ENCODE data around the gene DUX4. TPM values are rescaled to one million over a fixed set of nuclear protein-coding genes. Genes with fewer than 3 reads are reported as not detected.
"Not testable (repeated sequence)": the region's sequence is repeated elsewhere in the genome, so short reads cannot be mapped to it uniquely, and the experiment has no call there.

The DUX4 gene
- not detected in 2 replicates for total RNA-seq (2022)
- Bru-seq, nascent RNA: not detected
- not detected for BruChase-seq, experiment 1, labeled RNA remaining after a 6-hour chase
- not detected for BruChase-seq, experiment 2, labeled RNA remaining after a 2-hour chase
- long read RNA-seq: 0 reads

GRCh38 chr4:190173428-190173827 is at the start of gene DUX4:
DUX4 (plus strand) TSS chr4:190173774; CDS start chr4:190173774, 0 bp downstream.
- H3K4me3 Mint-ChIP-seq (ENCODE audit: unreplicated experiment); H3K36me3 Mint-ChIP-seq (ENCODE audit: insufficient read depth, unreplicated experiment); H3K27me3 Mint-ChIP-seq (ENCODE audit: insufficient read depth, unreplicated experiment); DNase-seq (ENCODE audit: unreplicated experiment); H3K9me3 Mint-ChIP-seq (ENCODE audit: unreplicated experiment); intact Hi-C loops (cut with micrococcal nuclease); H3K27ac Mint-ChIP-seq (ENCODE audit: low read depth, unreplicated experiment); CTCF ChIA-PET; POLR2A ChIA-PET; BruUV-seq (replicated peaks); H3K4me1 Mint-ChIP-seq (ENCODE audit: insufficient read depth, unreplicated experiment): not testable (repeated sequence)

GRCh38 chr4:190175436-190175835 is 1.9 kb downstream of the DUX4 start:
- H3K36me3 Mint-ChIP-seq (ENCODE audit: insufficient read depth, unreplicated experiment); H3K27ac Mint-ChIP-seq (ENCODE audit: low read depth, unreplicated experiment); H3K4me3 Mint-ChIP-seq (ENCODE audit: unreplicated experiment); DNase-seq (ENCODE audit: unreplicated experiment); BruUV-seq (replicated peaks); CTCF ChIA-PET; H3K4me1 Mint-ChIP-seq (ENCODE audit: insufficient read depth, unreplicated experiment); intact Hi-C loops (cut with micrococcal nuclease); H3K27me3 Mint-ChIP-seq (ENCODE audit: insufficient read depth, unreplicated experiment); POLR2A ChIA-PET; H3K9me3 Mint-ChIP-seq (ENCODE audit: unreplicated experiment): not testable (repeated sequence)

GRCh38 chr4:190177727-190178605 is 4.4 kb downstream of the DUX4 start:
- H3K36me3 Mint-ChIP-seq (ENCODE audit: insufficient read depth, unreplicated experiment); H3K9me3 Mint-ChIP-seq (ENCODE audit: unreplicated experiment); CTCF ChIA-PET; H3K4me3 Mint-ChIP-seq (ENCODE audit: unreplicated experiment); BruUV-seq (replicated peaks); H3K4me1 Mint-ChIP-seq (ENCODE audit: insufficient read depth, unreplicated experiment); H3K27me3 Mint-ChIP-seq (ENCODE audit: insufficient read depth, unreplicated experiment); intact Hi-C loops (cut with micrococcal nuclease); DNase-seq (ENCODE audit: unreplicated experiment); POLR2A ChIA-PET; H3K27ac Mint-ChIP-seq (ENCODE audit: low read depth, unreplicated experiment): not testable (repeated sequence)

DNA sequence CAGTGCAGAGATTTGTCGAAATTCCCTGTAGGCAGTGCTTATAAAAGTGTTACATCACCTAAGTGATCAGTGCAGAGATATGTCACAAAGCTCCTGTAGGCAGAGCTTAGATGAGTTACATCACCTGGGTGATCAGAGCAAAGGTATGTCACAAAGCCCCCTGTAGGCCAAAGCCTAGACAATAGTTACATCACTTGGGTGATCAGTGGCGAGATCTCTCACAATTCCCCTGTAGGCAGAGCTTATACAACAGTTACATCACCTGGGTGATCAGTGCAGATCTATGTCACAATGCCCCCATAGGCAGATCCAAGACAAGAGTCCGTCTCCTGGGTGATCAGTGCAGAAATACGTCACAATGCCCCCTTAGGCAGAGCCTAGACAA is 5.0 kb downstream of the DUX4 start:
- intact Hi-C loops (cut with micrococcal nuclease); H3K27me3 Mint-ChIP-seq (ENCODE audit: insufficient read depth, unreplicated experiment); H3K4me1 Mint-ChIP-seq (ENCODE audit: insufficient read depth, unreplicated experiment); H3K27ac Mint-ChIP-seq (ENCODE audit: low read depth, unreplicated experiment); CTCF ChIA-PET; H3K36me3 Mint-ChIP-seq (ENCODE audit: insufficient read depth, unreplicated experiment); H3K4me3 Mint-ChIP-seq (ENCODE audit: unreplicated experiment); DNase-seq (ENCODE audit: unreplicated experiment); POLR2A ChIA-PET; H3K9me3 Mint-ChIP-seq (ENCODE audit: unreplicated experiment); BruUV-seq (replicated peaks): not testable (repeated sequence)

- POLR2A ChIA-PET; H3K36me3 Mint-ChIP-seq (ENCODE audit: insufficient read depth, unreplicated experiment); BruUV-seq (replicated peaks); H3K4me3 Mint-ChIP-seq (ENCODE audit: unreplicated experiment); CTCF ChIA-PET; H3K27ac Mint-ChIP-seq (ENCODE audit: low read depth, unreplicated experiment); H3K9me3 Mint-ChIP-seq (ENCODE audit: unreplicated experiment); H3K4me1 Mint-ChIP-seq (ENCODE audit: insufficient read depth, unreplicated experiment); H3K27me3 Mint-ChIP-seq (ENCODE audit: insufficient read depth, unreplicated experiment); DNase-seq (ENCODE audit: unreplicated experiment); intact Hi-C loops (cut with micrococcal nuclease): not testable (repeated sequence)
These were observed 5.6 kb downstream of the DUX4 start for GRCh38 chr4:190179030-190179739.

DNA sequence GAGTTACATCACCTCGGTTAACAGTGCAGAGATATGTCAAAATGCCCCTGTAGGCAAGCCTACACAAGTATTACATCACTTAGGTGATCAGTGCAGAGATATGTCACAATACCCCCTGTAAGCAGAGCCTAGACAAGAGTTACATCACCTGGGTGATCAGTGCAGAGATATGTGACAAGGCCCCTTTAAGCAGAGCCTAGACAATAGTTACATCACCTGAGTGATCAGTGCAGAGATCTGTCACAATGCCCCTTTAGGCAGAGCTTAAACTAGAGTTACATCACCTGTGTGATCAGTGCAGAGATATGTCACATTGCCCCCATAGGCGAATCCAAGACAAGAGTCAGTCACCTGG is 6.1 kb downstream of the DUX4 start:
- BruUV-seq (replicated peaks); H3K27ac Mint-ChIP-seq (ENCODE audit: low read depth, unreplicated experiment); H3K4me3 Mint-ChIP-seq (ENCODE audit: unreplicated experiment); H3K27me3 Mint-ChIP-seq (ENCODE audit: insufficient read depth, unreplicated experiment); H3K9me3 Mint-ChIP-seq (ENCODE audit: unreplicated experiment); H3K4me1 Mint-ChIP-seq (ENCODE audit: insufficient read depth, unreplicated experiment); CTCF ChIA-PET; POLR2A ChIA-PET; H3K36me3 Mint-ChIP-seq (ENCODE audit: insufficient read depth, unreplicated experiment); intact Hi-C loops (cut with micrococcal nuclease); DNase-seq (ENCODE audit: unreplicated experiment): not testable (repeated sequence)

DNA sequence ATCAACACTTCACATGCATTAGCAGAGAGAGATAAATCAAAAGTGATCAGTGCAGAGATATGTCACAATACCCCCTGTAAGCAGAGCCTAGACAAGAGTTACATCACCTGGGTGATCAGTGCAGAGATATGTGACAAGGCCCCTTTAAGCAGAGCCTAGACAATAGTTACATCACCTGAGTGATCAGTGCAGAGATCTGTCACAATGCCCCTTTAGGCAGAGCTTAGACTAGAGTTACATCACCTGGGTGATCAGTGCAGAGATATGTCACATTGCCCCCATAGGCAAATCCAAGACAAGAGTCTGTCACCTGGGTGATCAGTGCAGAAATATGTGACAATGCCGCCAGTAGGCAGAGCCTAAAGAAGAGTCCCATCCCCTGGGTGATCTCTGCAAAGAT is 7.4 kb downstream of the DUX4 start:
- H3K9me3 Mint-ChIP-seq (ENCODE audit: unreplicated experiment); H3K27ac Mint-ChIP-seq (ENCODE audit: low read depth, unreplicated experiment); CTCF ChIA-PET; H3K4me1 Mint-ChIP-seq (ENCODE audit: insufficient read depth, unreplicated experiment); intact Hi-C loops (cut with micrococcal nuclease); DNase-seq (ENCODE audit: unreplicated experiment); H3K36me3 Mint-ChIP-seq (ENCODE audit: insufficient read depth, unreplicated experiment); H3K4me3 Mint-ChIP-seq (ENCODE audit: unreplicated experiment); POLR2A ChIA-PET; H3K27me3 Mint-ChIP-seq (ENCODE audit: insufficient read depth, unreplicated experiment); BruUV-seq (replicated peaks): not testable (repeated sequence)

DNA sequence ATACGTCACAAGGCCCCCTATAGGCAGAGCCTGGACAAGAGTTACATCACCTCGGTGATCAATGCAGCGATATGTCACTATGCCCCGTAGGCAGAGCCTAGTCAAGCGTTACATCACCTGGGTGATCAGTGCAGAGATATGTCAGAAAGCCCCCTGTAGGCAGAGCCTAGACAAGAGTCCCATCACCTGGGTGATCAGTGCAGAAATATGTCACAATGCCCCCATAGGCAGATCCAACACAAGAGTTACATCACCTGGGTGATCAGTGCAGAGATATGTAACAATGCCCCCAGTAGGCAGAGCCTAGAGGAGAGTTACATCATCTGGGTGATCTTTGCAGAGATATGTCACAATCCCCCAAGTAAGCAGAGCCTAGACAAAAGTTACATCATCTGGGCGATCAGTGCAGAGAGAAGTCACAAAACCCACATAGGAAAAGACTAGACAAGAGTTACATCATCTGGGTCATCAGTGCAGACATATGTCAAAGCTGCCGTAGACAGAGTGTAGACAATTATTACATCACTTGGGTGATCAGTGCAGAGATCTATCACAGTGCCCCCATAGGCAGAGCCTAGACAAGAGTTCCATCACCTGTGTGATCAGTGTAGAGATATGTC is 8.0 kb downstream of the DUX4 start:
- intact Hi-C loops (cut with micrococcal nuclease); DNase-seq (ENCODE audit: unreplicated experiment); H3K4me3 Mint-ChIP-seq (ENCODE audit: unreplicated experiment); H3K27ac Mint-ChIP-seq (ENCODE audit: low read depth, unreplicated experiment); H3K9me3 Mint-ChIP-seq (ENCODE audit: unreplicated experiment); H3K36me3 Mint-ChIP-seq (ENCODE audit: insufficient read depth, unreplicated experiment); BruUV-seq (replicated peaks); H3K27me3 Mint-ChIP-seq (ENCODE audit: insufficient read depth, unreplicated experiment); POLR2A ChIA-PET; H3K4me1 Mint-ChIP-seq (ENCODE audit: insufficient read depth, unreplicated experiment); CTCF ChIA-PET: not testable (repeated sequence)

- BruUV-seq (replicated peaks); CTCF ChIA-PET; H3K9me3 Mint-ChIP-seq (ENCODE audit: unreplicated experiment); H3K27me3 Mint-ChIP-seq (ENCODE audit: insufficient read depth, unreplicated experiment); H3K27ac Mint-ChIP-seq (ENCODE audit: low read depth, unreplicated experiment); H3K4me3 Mint-ChIP-seq (ENCODE audit: unreplicated experiment); H3K36me3 Mint-ChIP-seq (ENCODE audit: insufficient read depth, unreplicated experiment); POLR2A ChIA-PET; DNase-seq (ENCODE audit: unreplicated experiment); intact Hi-C loops (cut with micrococcal nuclease); H3K4me1 Mint-ChIP-seq (ENCODE audit: insufficient read depth, unreplicated experiment): not testable (repeated sequence)
These were observed 29.9 kb downstream of the DUX4 start for GRCh38 chr4:190203510-190203909.
